Neural cell (in vitro differentiated cells): ENCODE data around the gene EXTL1. TPM values are rescaled to one million over a fixed set of nuclear protein-coding genes. Genes with fewer than 3 reads are reported as not detected.

Experiments
- H2AFZ ChIP-seq: fragments of 200-600, 300-800 bp; sonication (generic), shearing (Covaris generic); 2 replicates; pipeline ENCODE4 v1.6.0; 2014; ENCODE audit warnings: low read depth, mild to moderate bottlenecking, antibody characterized with exemption, low read length, moderate library complexity
- H3F3A ChIP-seq: fragments of 200-600 bp; shearing (Covaris generic); 2 replicates; pipeline ENCODE4 v1.6.1; 2016; ENCODE audit warnings: mild to moderate bottlenecking, moderate library complexity, mixed read lengths, antibody characterized with exemption, low read length; ENCODE audit not compliant: insufficient read depth, poor library complexity, severe bottlenecking
- H3K27ac ChIP-seq: fragments of 200-600, 300-800 bp; sonication (generic), shearing (Covaris generic); 2 replicates; pipeline ENCODE4 v1.5.1; 2014; ENCODE audit warnings: mild to moderate bottlenecking, low read length, moderate library complexity
- H3K27me3 ChIP-seq: fragments of 300-800, 200-600 bp; sonication (generic), shearing (Covaris generic); 2 replicates; pipeline ENCODE4 v1.6.0; 2014; ENCODE audit warnings: mild to moderate bottlenecking, low read depth, low read length, moderate library complexity; ENCODE audit not compliant: insufficient read depth
- H3K36me3 ChIP-seq: fragments of 300-800, 200-600 bp; sonication (generic), shearing (Covaris generic); 2 replicates; pipeline ENCODE4 v1.5.1; 2014; ENCODE audit warnings: mild to moderate bottlenecking, antibody characterized with exemption, low read length, moderate library complexity; ENCODE audit not compliant: insufficient read depth
- H3K4me2 ChIP-seq: fragments of 300-800, 200-600 bp; sonication (generic), shearing (Covaris generic); 2 replicates; pipeline ENCODE4 v1.6.0; 2014; ENCODE audit warnings: mild to moderate bottlenecking, low read length
- H3K4me3 ChIP-seq: fragments of 300-800, 200-600 bp; sonication (generic), shearing (Covaris generic); 2 replicates; pipeline ENCODE4 v1.5.1; 2014; ENCODE audit warnings: mild to moderate bottlenecking, low read length, moderate library complexity
- H3K79me2 ChIP-seq: fragments of 200-600 bp; shearing (Covaris generic); replicated peaks from 2 replicates; pipeline ENCODE4 v1.6.0; 2014; ENCODE audit warnings: mild to moderate bottlenecking, low read length, moderate library complexity; ENCODE audit not compliant: insufficient read depth
- H3K9ac ChIP-seq: fragments of 300-800, 200-600 bp; sonication (generic), shearing (Covaris generic); 2 replicates; pipeline ENCODE4 v1.6.1; 2016; ENCODE audit warnings: mild to moderate bottlenecking, low read length, mixed read lengths
- H3K9me2 ChIP-seq: fragments of 200-600 bp; shearing (Covaris generic); 2 replicates; pipeline ENCODE4 v1.6.1; 2016; ENCODE audit warnings: mild to moderate bottlenecking, low read length, mixed read lengths; ENCODE audit not compliant: insufficient read depth
- H3K9me3 ChIP-seq: fragments of 200-600, 300-800 bp; sonication (generic), shearing (Covaris generic); 2 replicates; pipeline ENCODE4 v1.6.1; 2016; ENCODE audit warnings: mild to moderate bottlenecking, mixed run types, low read length, moderate library complexity, mixed read lengths
- H4K20me1 ChIP-seq: fragments of 200-600 bp; shearing (Covaris generic); 2 replicates; pipeline ENCODE4 v1.6.1; 2016; ENCODE audit warnings: mild to moderate bottlenecking, mixed run types; ENCODE audit not compliant: insufficient read depth
- CTCF ChIP-seq: fragments of 450-650 bp; IDR thresholded peaks from 2 replicates; pipeline ENCODE4 v1.5.1; 2014; ENCODE audit warnings: antibody characterized with exemption, mild to moderate bottlenecking, moderate library complexity; ENCODE audit not compliant: poor library complexity, severe bottlenecking
- EP300 ChIP-seq: fragments of 450-650 bp; conservative IDR thresholded peaks from 2 replicates; pipeline ENCODE4 v1.6.1; 2014; ENCODE audit warnings: antibody characterized with exemption, mild to moderate bottlenecking, moderate library complexity; ENCODE audit not compliant: poor library complexity, severe bottlenecking
- EZH2 ChIP-seq: fragments of 200-600, 300-800 bp; shearing (Covaris generic), sonication (generic); IDR thresholded peaks from 2 replicates; pipeline ENCODE4 v1.6.1; 2014; ENCODE audit warnings: antibody characterized with exemption, low read length, borderline replicate concordance, mild to moderate bottlenecking; ENCODE audit not compliant: insufficient read depth, poor library complexity, severe bottlenecking
- MXI1 ChIP-seq: fragments of 450-650 bp; conservative IDR thresholded peaks from 2 replicates; pipeline ENCODE4 v1.6.1; 2014; ENCODE audit warnings: antibody characterized with exemption, mild to moderate bottlenecking; ENCODE audit not compliant: poor library complexity, severe bottlenecking
- POLR2AphosphoS5 ChIP-seq: IDR thresholded peaks from 2 replicates; pipeline ENCODE4 v1.6.1; 2012
- RAD21 ChIP-seq: fragments of 450-650 bp; conservative IDR thresholded peaks from 2 replicates; pipeline ENCODE4 v1.6.1; 2014; ENCODE audit warnings: antibody characterized with exemption, mild to moderate bottlenecking, moderate library complexity
- REST ChIP-seq: IDR thresholded peaks from 2 replicates; pipeline ENCODE4 v1.6.1; 2012; ENCODE audit warnings: borderline replicate concordance
- SMC3 ChIP-seq: fragments of 450-650 bp; conservative IDR thresholded peaks from 2 replicates; pipeline ENCODE4 v1.6.1; 2014; ENCODE audit warnings: antibody characterized with exemption, mild to moderate bottlenecking, moderate library complexity; ENCODE audit not compliant: poor library complexity
- TAF1 ChIP-seq: IDR thresholded peaks from 2 replicates; pipeline ENCODE4 v1.6.1; 2012; ENCODE audit warnings: low read depth
- polyA plus RNA-seq: library from polyadenylated mRNA; depleted of rRNA; stranded (reverse); fragments of >200 nt; gene quantifications from 2 replicates; pipeline ENCODE4 v1.2.3, GENCODE V29; 2014

Gene EXTL1
- polyA plus RNA-seq, 1 donor from 2014 or later: 2.7 TPM

- no peaks in the 10 kb centered on the region for H3F3A ChIP-seq
- TF ChIP-seq MXI1 (no peak), SMC3 (no peak), TAF1 (no peak), REST (no peak), RAD21 (no peak), CTCF (no peak), EP300 (no peak), EZH2 (no peak), POLR2AphosphoS5 (no peak)
- no peaks in the 10 kb centered on the region for H3K9me3 ChIP-seq
- H3K4me3 ChIP-seq: no peak overlapping the region
- peaks cover 62% of the 10 kb centered on the region for H3K27me3 ChIP-seq
- no peak overlapping the region for H3K9ac ChIP-seq
- H2AFZ ChIP-seq: no peak overlapping the region
- H3K79me2 ChIP-seq: no peaks in the 10 kb centered on the region
- H3K36me3 ChIP-seq: no peaks in the 10 kb centered on the region
- H4K20me1 ChIP-seq: no peaks in the 10 kb centered on the region
- no peak overlapping the region for H3K27ac ChIP-seq
- H3K4me2 ChIP-seq: no peak overlapping the region
- H3K9me2 ChIP-seq: no peaks in the 10 kb centered on the region
Measured at GRCh38 chr1:26047278-26047874, 25.8 kb downstream of the EXTL1 start.

- H3K36me3 ChIP-seq: no peaks in the 10 kb centered on the region
- TF ChIP-seq CTCF (no peak), MXI1 (no peak), RAD21 (no peak), TAF1 (no peak), REST (no peak), EZH2 (no peak), EP300 (no peak), POLR2AphosphoS5 (no peak), SMC3 (no peak)
- no peak overlapping the region for H3K9ac ChIP-seq
- H3K79me2 ChIP-seq: no peaks in the 10 kb centered on the region
- no peak overlapping the region for H3K4me3 ChIP-seq
- no peaks in the 10 kb centered on the region for H4K20me1 ChIP-seq
- peaks cover 44% of the 10 kb centered on the region for H3K27me3 ChIP-seq
- no peaks in the 10 kb centered on the region for H3K9me3 ChIP-seq
- no peaks in the 10 kb centered on the region for H3K9me2 ChIP-seq
- H3F3A ChIP-seq: no peaks in the 10 kb centered on the region
- H3K27ac ChIP-seq: no peak overlapping the region
- H3K4me2 ChIP-seq: no peak overlapping the region
- no peak overlapping the region for H2AFZ ChIP-seq
Measured at GRCh38 chr1:26049531-26050247, 28.1 kb downstream of the EXTL1 start.
